HepG2 (cell line): ENCODE results near the gene SLC16A6. TPM values are rescaled to one million over a fixed set of nuclear protein-coding genes. Genes with fewer than 3 reads are reported as not detected.

Experiments used
- HDAC2 ChIP-seq: sonication (generic); formaldehyde crosslinking; IDR thresholded peaks from 2 replicates; pipeline ENCODE4 v1.4.0; 2020; ENCODE audit warnings: missing genetic modification reagents
- HOXA7 ChIP-seq: sonication (generic); formaldehyde crosslinking; IDR thresholded peaks from 2 replicates; pipeline ENCODE4 v1.8.1; 2022; ENCODE audit warnings: mild to moderate bottlenecking, missing genetic modification reagents, moderate library complexity
- MAFG ChIP-seq: sonication (generic); formaldehyde crosslinking; IDR thresholded peaks from 2 replicates; pipeline ENCODE4 v1.5.1; 2020; ENCODE audit warnings: mild to moderate bottlenecking, missing genetic modification reagents
- MEIS2 ChIP-seq: sonication (generic); formaldehyde crosslinking; IDR thresholded peaks from 2 replicates; pipeline ENCODE4 v1.9.0; 2021; ENCODE audit warnings: mild to moderate bottlenecking, missing genetic modification reagents
- NR2F2 ChIP-seq: IDR thresholded peaks from 2 replicates; pipeline ENCODE4 v1.6.1; 2012; ENCODE audit warnings: low read depth, inconsistent platforms, borderline replicate concordance
- PAXIP1 ChIP-seq: sonication (generic); formaldehyde crosslinking; conservative IDR thresholded peaks from 2 replicates; pipeline ENCODE4 v1.4.0; 2020; ENCODE audit warnings: mild to moderate bottlenecking, missing genetic modification reagents, moderate library complexity
- SMAD1 ChIP-seq: sonication (generic); formaldehyde crosslinking; IDR thresholded peaks from 2 replicates; pipeline ENCODE4 v1.4.0; 2020; ENCODE audit warnings: missing genetic modification reagents, low read depth, mild to moderate bottlenecking, borderline replicate concordance
- U2AF1 ChIP-seq: fragments of 200-400 bp; formaldehyde crosslinking; optimal IDR thresholded peaks from 2 replicates; pipeline ENCODE3; 2017; ENCODE audit warnings: mild to moderate bottlenecking, low read depth, low read length
- ZKSCAN8 ChIP-seq: IDR thresholded peaks from 2 replicates; pipeline ENCODE4 v1.6.1; 2016; ENCODE audit warnings: borderline replicate concordance, missing genetic modification reagents, missing compliant biosample characterization
- ZNF513 ChIP-seq: sonication (generic); formaldehyde crosslinking; conservative IDR thresholded peaks from 2 replicates; pipeline ENCODE4 v1.5.0; 2020; ENCODE audit warnings: missing genetic modification reagents
- ZNF644 ChIP-seq: IDR thresholded peaks from 2 replicates; pipeline ENCODE4 v1.6.1; 2016; ENCODE audit warnings: low read depth
- ZNF75D ChIP-seq: sonication (generic); formaldehyde crosslinking; IDR thresholded peaks from 2 replicates; pipeline ENCODE4 v1.8.1; 2023; ENCODE audit warnings: missing genetic modification reagents, mild to moderate bottlenecking, borderline replicate concordance
- ZSCAN22 ChIP-seq: sonication (generic); formaldehyde crosslinking; IDR thresholded peaks from 2 replicates; pipeline ENCODE4 v1.4.0; 2020; ENCODE audit warnings: mild to moderate bottlenecking, missing genetic modification reagents
- polyA plus RNA-seq, 8 experiments: library from polyadenylated mRNA; depleted of rRNA in 3 of 8; stranded (reverse) in 7 of 8; unstranded in 1 of 8; fragments of >200 nt; fragmentation: Illumina TruSeq in 4 of 8; extraction: Trizol in 4 of 8; gene quantifications; 2 replicates each; pipeline versions ENCODE4 v1.2.1 to v1.2.3, GENCODE V29; 2011 to 2016; ENCODE audit warnings: low read depth in 4 of 8, missing spikeins in 1 of 8, mixed read lengths in 1 of 8; ENCODE audit not compliant: insufficient read depth in 1 of 8
- total RNA-seq, 5 experiments: library from RNA; depleted of rRNA; stranded (reverse); fragments of >200 nt; fragmentation: Illumina TruSeq; extraction: Trizol; gene quantifications; 2 replicates each; pipeline ENCODE4 v1.2.3, GENCODE V29; 2016; ENCODE audit warnings: low read depth in 1 of 5
- TF ChIP-seq, protein P1 (sequence below): sonication (generic); formaldehyde crosslinking; IDR thresholded peaks from 2 replicates; pipeline ENCODE4 v1.5.0; 2020; ENCODE audit warnings: mild to moderate bottlenecking, missing genetic modification reagents, borderline replicate concordance
- TF ChIP-seq, protein P2 (sequence below): sonication (generic); formaldehyde crosslinking; IDR thresholded peaks from 2 replicates; pipeline ENCODE4 v1.4.0; 2020; ENCODE audit warnings: missing genetic modification reagents

Gene SLC16A6
- total and polyA plus RNA-seq, 2 of the 13 experiments (the other 11 are each of a cell fraction or from before 2014, with no cell fraction given), result 1.1 to 44.7 TPM

- TF ChIP-seq ZKSCAN8 (0 out of 2 replicates have a peak, but pooled peaks have one; percentile 28), ZSCAN22 (CRISPR knock-in tag) (peak; percentile 41; the same call in 1 of the 2 replicates), MEIS2 (CRISPR knock-in tag) (no peak), ZNF513 (CRISPR knock-in tag) (no peak), PAXIP1 (CRISPR knock-in tag) (peak; percentile 27), SMAD1 (peak; percentile 46; the same call in 1 of the 2 replicates), NR2F2 (no peak), U2AF1 (no peak), ZNF644 (CRISPR knock-in tag) (no peak), MAFG (CRISPR knock-in tag) (peak; percentile 96), ZNF75D (no peak), HDAC2 (CRISPR knock-in tag) (peak; percentile 83), HOXA7 (CRISPR knock-in tag) (no peak)
- TF ChIP-seq, protein P1, sequence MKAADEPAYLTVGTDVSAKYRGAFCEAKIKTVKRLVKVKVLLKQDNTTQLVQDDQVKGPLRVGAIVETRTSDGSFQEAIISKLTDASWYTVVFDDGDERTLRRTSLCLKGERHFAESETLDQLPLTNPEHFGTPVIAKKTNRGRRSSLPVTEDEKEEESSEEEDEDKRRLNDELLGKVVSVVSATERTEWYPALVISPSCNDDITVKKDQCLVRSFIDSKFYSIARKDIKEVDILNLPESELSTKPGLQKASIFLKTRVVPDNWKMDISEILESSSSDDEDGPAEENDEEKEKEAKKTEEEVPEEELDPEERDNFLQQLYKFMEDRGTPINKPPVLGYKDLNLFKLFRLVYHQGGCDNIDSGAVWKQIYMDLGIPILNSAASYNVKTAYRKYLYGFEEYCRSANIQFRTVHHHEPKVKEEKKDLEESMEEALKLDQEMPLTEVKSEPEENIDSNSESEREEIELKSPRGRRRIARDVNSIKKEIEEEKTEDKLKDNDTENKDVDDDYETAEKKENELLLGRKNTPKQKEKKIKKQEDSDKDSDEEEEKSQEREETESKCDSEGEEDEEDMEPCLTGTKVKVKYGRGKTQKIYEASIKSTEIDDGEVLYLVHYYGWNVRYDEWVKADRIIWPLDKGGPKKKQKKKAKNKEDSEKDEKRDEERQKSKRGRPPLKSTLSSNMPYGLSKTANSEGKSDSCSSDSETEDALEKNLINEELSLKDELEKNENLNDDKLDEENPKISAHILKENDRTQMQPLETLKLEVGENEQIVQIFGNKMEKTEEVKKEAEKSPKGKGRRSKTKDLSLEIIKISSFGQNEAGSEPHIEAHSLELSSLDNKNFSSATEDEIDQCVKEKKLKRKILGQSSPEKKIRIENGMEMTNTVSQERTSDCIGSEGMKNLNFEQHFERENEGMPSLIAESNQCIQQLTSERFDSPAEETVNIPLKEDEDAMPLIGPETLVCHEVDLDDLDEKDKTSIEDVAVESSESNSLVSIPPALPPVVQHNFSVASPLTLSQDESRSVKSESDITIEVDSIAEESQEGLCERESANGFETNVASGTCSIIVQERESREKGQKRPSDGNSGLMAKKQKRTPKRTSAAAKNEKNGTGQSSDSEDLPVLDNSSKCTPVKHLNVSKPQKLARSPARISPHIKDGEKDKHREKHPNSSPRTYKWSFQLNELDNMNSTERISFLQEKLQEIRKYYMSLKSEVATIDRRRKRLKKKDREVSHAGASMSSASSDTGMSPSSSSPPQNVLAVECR (CRISPR knock-in tag), result peak; percentile 66; the same call in 1 of the 2 replicates
- TF ChIP-seq, protein P2, sequence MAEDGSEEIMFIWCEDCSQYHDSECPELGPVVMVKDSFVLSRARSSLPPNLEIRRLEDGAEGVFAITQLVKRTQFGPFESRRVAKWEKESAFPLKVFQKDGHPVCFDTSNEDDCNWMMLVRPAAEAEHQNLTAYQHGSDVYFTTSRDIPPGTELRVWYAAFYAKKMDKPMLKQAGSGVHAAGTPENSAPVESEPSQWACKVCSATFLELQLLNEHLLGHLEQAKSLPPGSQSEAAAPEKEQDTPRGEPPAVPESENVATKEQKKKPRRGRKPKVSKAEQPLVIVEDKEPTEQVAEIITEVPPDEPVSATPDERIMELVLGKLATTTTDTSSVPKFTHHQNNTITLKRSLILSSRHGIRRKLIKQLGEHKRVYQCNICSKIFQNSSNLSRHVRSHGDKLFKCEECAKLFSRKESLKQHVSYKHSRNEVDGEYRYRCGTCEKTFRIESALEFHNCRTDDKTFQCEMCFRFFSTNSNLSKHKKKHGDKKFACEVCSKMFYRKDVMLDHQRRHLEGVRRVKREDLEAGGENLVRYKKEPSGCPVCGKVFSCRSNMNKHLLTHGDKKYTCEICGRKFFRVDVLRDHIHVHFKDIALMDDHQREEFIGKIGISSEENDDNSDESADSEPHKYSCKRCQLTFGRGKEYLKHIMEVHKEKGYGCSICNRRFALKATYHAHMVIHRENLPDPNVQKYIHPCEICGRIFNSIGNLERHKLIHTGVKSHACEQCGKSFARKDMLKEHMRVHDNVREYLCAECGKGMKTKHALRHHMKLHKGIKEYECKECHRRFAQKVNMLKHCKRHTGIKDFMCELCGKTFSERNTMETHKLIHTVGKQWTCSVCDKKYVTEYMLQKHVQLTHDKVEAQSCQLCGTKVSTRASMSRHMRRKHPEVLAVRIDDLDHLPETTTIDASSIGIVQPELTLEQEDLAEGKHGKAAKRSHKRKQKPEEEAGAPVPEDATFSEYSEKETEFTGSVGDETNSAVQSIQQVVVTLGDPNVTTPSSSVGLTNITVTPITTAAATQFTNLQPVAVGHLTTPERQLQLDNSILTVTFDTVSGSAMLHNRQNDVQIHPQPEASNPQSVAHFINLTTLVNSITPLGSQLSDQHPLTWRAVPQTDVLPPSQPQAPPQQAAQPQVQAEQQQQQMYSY (CRISPR knock-in tag), result no peak
These were observed 1.1 kb upstream of the SLC16A6 start (continued) for GRCh38 chr17:68291836-68292688.
